Epidermal melanocyte (primary cell): ENCODE measurements around the gene LAGE3.

ENCODE experiments used
- DNase-seq: peaks from one replicate; pipeline ENCODE4 v3.0.0; 2011; ENCODE audit warnings: low spot score; ENCODE audit not compliant: insufficient read length

Gene LAGE3

GRCh38 chrX:154458116-154458953 is 20.7 kb downstream of the LAGE3 start, which contains the start of gene PLXNA3:
PLXNA3 (plus strand) TSS chrX:154458281; CDS start chrX:154460184, 1,903 bp downstream.
- peak; percentile 46 for DNase-seq

GRCh38 chrX:154457491-154458115 is 21.5 kb downstream of the LAGE3 start:
- no peak for DNase-seq

DNA sequence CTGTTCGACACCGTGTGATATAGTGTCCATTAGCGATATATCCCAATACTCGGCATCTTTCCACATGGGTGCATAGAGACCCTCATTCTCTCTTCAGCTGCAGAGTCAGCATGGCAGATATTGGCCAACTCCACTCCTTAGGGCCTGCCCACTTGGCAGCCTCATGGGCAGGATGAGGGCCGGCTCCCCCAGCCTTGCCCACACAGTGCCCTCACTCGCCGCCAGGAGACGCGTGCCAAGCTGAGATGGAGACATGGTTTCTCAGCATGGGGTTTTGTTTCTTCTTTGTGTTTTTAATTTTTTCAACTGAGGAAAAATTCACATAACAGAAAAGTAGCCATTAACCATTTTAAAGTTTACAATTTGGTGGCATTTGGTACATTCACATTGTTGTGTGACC is 26.3 kb downstream of the LAGE3 start:
- no peak for DNase-seq

- no peak for DNase-seq
These were observed 28.8 kb downstream of the LAGE3 start for GRCh38 chrX:154450312-154450711.

DNA sequence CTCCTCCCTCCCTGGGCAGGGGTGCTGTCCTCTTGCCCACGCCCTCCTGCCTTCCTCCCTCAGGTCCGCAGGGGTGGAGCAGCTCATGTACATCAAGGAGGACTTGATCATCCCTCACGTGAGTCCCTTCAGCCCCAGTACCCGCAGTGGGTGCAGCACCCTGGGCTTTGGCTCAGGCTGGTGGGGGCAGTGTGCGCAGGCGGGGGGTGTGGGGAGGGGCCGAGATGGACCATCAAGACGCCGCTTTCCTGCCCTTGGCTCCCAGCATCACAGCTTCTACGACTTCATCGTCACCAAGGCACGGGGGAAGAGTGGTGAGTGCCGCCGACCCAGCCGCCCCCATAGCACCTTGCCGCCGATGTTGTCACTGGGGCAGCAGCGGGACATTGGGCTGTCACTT is 29.5 kb downstream of the LAGE3 start:
- DNase-seq: no peak

- DNase-seq: no peak
These were observed 30.6 kb downstream of the LAGE3 start for GRCh38 chrX:154448484-154448883.

DNA sequence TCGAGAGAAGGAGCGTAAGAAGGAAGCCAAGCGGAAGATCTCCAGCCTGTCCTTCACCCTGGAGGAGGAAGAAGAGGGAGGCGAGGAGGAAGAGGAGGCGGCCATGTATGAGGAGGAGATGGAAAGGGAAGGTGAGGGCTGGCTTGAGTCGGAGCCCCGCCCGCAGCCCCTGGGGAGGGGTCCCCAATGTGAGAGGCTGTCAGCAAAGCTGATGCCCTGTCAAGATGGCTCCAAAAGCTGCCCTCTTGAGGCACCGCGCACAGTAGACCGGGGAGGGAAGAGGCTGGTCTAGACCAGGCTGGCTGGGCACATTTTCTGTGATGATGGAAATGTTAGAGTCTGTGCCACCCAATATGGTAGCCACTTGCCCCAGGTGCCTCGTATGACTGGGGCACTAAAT is 32.7 kb downstream of the LAGE3 start:
- no peak for DNase-seq

GRCh38 chrX:154445776-154446175 is 33.3 kb downstream of the LAGE3 start:
- no peak for DNase-seq

GRCh38 chrX:154444755-154445246 is 34.3 kb downstream of the LAGE3 start:
- no peak for DNase-seq

- DNase-seq: peak; percentile 75
These were observed 34.9 kb downstream of the LAGE3 start, which contains the start of gene FAM50A for GRCh38 chrX:154443992-154444754. FAM50A (plus strand) TSS chrX:154444141; CDS start chrX:154444236, 95 bp downstream.

GRCh38 chrX:154443479-154443910 is 35.6 kb downstream of the LAGE3 start:
- DNase-seq: no peak

DNA sequence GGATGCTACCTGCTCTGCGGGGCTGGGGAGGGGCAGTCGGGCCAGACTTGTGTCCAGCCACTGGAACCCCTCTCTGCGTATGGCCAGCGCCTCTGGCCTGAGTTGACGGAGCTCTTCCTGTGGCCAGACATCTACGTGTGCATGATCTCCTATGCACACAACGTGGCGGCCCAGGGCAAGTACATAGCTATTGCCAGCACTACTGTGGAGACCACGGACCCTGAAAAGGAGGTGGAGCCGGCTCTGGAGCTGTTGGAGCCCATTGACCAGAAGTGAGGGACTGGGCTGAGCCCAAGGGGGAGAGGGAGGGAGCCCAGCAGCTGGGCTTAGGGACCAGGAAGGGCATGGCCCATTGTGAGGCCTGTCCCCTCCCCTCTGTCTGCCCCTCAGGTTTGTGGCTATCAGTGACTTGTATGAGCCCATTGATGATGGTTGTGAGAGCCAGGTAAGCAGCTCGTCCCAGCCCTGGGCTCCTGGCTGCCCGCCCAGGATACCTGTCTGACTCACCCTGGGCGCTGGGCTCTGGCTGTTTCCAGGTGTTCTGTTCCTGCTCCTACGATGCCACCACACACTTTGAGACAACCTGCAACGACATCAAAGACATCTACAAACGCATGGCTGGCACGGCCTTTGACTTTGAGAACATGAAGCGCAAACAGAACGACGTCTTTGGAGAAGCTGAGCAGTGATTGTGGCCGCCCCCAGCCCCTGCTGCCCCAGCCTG is 36.9 kb downstream of the LAGE3 start:
- DNase-seq: no peak

GRCh38 chrX:154441564-154441963 is 37.5 kb downstream of the LAGE3 start:
- DNase-seq: no peak

DNA sequence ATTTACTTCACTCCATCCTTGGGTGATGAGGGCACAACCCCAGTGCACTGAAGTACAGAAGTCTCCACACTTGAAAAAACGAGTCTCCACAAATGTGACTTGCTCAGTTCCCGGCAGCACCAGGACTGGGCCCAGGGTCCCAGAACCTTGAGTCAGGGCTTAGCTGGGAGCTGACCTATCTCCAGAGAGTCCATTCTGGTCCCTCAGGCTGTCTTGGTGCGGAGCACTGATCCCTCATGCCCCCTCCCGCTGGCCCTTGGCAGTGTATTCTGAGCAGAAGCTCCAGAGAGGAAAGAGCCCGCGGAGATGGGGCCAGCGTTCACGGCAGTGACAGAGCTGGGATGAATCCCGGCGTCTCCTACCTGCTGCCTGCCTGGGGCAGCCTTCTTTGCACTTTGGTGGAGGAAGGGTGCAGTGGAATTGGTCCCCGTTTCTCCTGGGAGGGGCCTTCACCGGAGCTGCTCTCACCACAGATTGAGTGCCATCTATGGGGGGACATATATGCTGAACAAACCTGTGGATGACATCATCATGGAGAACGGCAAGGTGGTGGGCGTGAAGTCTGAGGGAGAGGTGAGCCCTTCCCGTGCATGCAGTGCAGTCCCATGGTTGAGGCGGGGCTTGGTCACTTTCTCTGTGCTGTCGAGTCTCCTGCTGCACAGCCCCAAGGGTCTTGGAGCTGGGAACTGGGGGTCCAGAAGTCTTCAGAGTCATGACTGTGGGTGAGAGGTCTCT is 38.3 kb downstream of the LAGE3 start:
- DNase-seq: no peak

DNA sequence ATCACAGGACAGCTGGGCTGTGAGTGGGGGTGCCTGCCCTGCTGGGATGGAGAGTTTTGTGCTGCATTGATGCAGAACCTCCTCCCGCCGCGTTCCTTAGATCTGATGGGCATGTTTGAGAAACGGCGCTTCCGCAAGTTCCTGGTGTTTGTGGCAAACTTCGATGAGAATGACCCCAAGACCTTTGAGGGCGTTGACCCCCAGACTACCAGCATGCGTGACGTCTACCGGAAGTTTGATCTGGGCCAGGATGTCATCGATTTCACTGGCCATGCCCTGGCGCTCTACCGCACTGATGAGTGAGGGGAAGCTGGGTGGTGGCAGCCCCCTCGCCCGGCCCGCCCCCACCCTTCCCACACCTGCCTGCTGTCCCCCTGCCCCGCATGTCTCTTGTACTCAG is 39.2 kb downstream of the LAGE3 start:
- no peak for DNase-seq

DNA sequence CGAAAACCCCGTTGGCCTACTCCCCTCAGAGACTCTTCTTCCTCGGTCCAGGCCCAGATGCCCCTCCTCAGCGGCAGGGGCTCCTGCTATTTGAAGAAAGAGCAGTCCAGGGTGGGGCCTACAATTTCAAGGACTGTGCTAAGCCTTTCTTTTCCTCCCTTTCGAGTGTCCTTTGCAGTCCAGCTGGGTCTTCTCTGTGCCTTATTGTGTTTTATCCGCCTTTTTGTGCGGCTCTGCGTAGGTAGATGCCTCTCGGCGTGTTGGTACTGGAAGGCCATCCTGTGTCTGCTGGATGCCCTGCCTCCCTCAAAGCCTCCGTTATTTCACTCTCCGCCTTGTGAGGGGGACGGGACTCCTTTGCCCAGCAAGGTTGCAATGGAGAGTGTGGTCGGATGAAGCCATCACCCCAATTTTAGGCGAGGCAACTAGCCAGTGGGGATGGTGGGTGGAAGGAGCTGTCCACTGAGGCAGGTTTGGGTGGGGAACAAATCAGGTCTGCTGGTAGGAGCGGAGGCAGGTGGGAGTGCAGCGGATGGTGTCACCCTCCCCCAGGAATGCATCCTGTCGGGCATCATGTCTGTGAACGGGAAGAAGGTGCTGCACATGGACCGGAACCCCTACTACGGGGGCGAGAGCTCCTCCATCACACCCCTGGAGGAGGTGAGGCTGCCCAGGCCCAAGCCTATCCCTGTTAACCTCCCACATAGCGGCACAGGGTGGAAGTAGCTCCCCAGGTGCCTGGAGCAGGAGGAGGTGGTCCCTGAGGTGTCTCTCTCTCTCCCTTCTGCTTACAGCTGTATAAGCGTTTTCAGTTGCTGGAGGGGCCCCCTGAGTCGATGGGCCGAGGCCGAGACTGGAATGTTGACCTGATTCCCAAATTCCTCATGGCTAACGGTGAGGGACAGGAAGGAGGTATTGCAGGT is 40.8 kb downstream of the LAGE3 start:
- no peak for DNase-seq

DNA sequence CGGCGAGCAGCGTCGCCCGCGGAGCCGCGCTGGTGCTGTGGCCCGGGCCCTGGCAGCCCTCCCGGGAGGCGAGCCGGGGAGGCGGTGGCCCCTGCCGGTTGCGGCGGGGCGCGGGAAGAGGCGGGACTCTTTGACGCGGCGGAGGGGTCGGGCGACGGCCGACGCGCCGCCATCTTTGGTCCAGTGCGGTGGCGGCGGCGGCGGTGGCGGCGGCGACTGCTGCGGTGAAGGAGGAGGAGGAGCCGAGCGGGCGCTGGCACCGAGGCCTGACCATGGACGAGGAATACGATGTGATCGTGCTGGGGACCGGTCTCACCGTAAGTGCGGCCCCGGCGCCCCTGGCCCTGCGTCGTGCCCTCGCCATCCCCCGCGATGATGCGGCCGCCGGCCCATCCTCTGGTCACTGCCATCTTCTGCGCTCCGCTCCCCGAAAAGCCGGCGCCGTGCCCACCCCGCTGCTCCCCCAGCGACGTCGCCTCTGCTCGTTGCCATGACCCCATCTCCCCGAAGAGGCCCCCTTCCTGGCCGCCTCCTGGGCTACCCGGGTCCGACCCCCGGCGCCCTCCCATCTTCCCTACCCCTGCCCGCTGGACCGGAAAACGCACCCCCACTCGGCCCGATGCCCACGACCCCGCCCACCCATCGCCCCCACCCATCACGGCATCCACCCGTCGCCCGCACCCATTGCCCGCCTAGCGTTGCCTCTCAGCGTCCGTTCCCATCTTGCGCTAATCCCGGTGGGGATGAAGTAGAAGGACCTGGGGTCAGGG is 41.9 kb downstream of the LAGE3 start, which contains the start of gene GDI1:
Gene GDI1 (plus strand): TSS at position 172 of the 770 bp plus-strand sequence. CDS start 101 bp downstream, at position 273.
- peak; percentile 64 for DNase-seq

GRCh38 chrX:154436374-154436982 is 42.6 kb downstream of the LAGE3 start:
- DNase-seq: peak; percentile 60
